Measurements from ENCODE around the gene NLGN1.

Gene NLGN1

GRCh38 chr3:173702561-173702960 lies 305.0 kb downstream of the NLGN1 start:
- H3K36me3 ChIP-seq (ENCODE audit: control insufficient read depth, insufficient read depth, low read length), result no peaks in the 10 kb centered on the region
- WGBS (ENCODE audit: insufficient coverage, insufficient read length), result no CpG with 5 or more reads among the region's 3 CpGs
- no peak for DNase-seq (ENCODE audit: low read depth, low spot score)
- no peaks in the 10 kb centered on the region; the same call in none of the 2 replicates for H3K4me1 ChIP-seq (ENCODE audit: control insufficient read depth, insufficient read depth, low read length)
- no peaks in the 10 kb centered on the region for H3K9me3 ChIP-seq (ENCODE audit: control insufficient read depth, insufficient read depth, low read length)
- H3K27me3 ChIP-seq (ENCODE audit: control insufficient read depth, insufficient read depth, low read length), result no peaks in the 10 kb centered on the region
- H3K27ac ChIP-seq (ENCODE audit: low read length), result no peak overlapping the region
- no peak overlapping the region for H3K4me3 ChIP-seq (ENCODE audit: low read length)

- Histone ChIP-seq H3K4me1 (ENCODE audit: control insufficient read depth, insufficient read depth, low read length) (no peaks in the 10 kb centered on the region; the same call in none of the 2 replicates), H3K27ac (ENCODE audit: low read length) (no peak overlapping the region), H3K9me3 (ENCODE audit: control insufficient read depth, insufficient read depth, low read length) (no peaks in the 10 kb centered on the region), H3K36me3 (ENCODE audit: control insufficient read depth, insufficient read depth, low read length) (no peaks in the 10 kb centered on the region), H3K27me3 (ENCODE audit: control insufficient read depth, insufficient read depth, low read length) (no peaks in the 10 kb centered on the region), H3K4me3 (ENCODE audit: low read length) (no peak overlapping the region)
- no peak for DNase-seq (ENCODE audit: low read depth, low spot score)
- no CpG with 5 or more reads among the region's 3 CpGs for WGBS (ENCODE audit: insufficient coverage, insufficient read length)
Measured at GRCh38 chr3:173703771-173704170, 306.2 kb downstream of the NLGN1 start.

GRCh38 chr3:173706630-173707029 lies 309.1 kb downstream of the NLGN1 start:
- H3K4me1 ChIP-seq (ENCODE audit: control insufficient read depth, insufficient read depth, low read length), result no peaks in the 10 kb centered on the region; the same call in 1 of the 2 replicates
- no peak overlapping the region for H3K27ac ChIP-seq (ENCODE audit: low read length)
- no peak for DNase-seq (ENCODE audit: low read depth, low spot score)
- no peaks in the 10 kb centered on the region for H3K36me3 ChIP-seq (ENCODE audit: control insufficient read depth, insufficient read depth, low read length)
- no peaks in the 10 kb centered on the region for H3K27me3 ChIP-seq (ENCODE audit: control insufficient read depth, insufficient read depth, low read length)
- no peaks in the 10 kb centered on the region for H3K9me3 ChIP-seq (ENCODE audit: control insufficient read depth, insufficient read depth, low read length)
- H3K4me3 ChIP-seq (ENCODE audit: low read length), result no peak overlapping the region
- WGBS (ENCODE audit: insufficient coverage, insufficient read length), result no CpG with 5 or more reads among the region's 9 CpGs

- H3K27ac ChIP-seq (ENCODE audit: low read length), result no peak overlapping the region
- no peak overlapping the region for H3K4me3 ChIP-seq (ENCODE audit: low read length)
- no peak for DNase-seq (ENCODE audit: low read depth, low spot score)
- H3K9me3 ChIP-seq (ENCODE audit: control insufficient read depth, insufficient read depth, low read length), result no peaks in the 10 kb centered on the region
- H3K4me1 ChIP-seq (ENCODE audit: control insufficient read depth, insufficient read depth, low read length), result no peaks in the 10 kb centered on the region; the same call in 1 of the 2 replicates
- no CpG with 5 or more reads among the region's 3 CpGs for WGBS (ENCODE audit: insufficient coverage, insufficient read length)
- no peaks in the 10 kb centered on the region for H3K36me3 ChIP-seq (ENCODE audit: control insufficient read depth, insufficient read depth, low read length)
- H3K27me3 ChIP-seq (ENCODE audit: control insufficient read depth, insufficient read depth, low read length), result no peaks in the 10 kb centered on the region
Measured at GRCh38 chr3:173708191-173708590, 310.6 kb downstream of the NLGN1 start.

GRCh38 chr3:173709026-173709425 lies 311.5 kb downstream of the NLGN1 start:
- Histone ChIP-seq H3K36me3 (ENCODE audit: control insufficient read depth, insufficient read depth, low read length) (no peaks in the 10 kb centered on the region), H3K4me1 (ENCODE audit: control insufficient read depth, insufficient read depth, low read length) (no peaks in the 10 kb centered on the region; the same call in 1 of the 2 replicates), H3K27me3 (ENCODE audit: control insufficient read depth, insufficient read depth, low read length) (no peaks in the 10 kb centered on the region), H3K27ac (ENCODE audit: low read length) (no peak overlapping the region), H3K9me3 (ENCODE audit: control insufficient read depth, insufficient read depth, low read length) (no peaks in the 10 kb centered on the region), H3K4me3 (ENCODE audit: low read length) (no peak overlapping the region)
- no peak for DNase-seq (ENCODE audit: low read depth, low spot score)
- WGBS (ENCODE audit: insufficient coverage, insufficient read length), result no CpG with 5 or more reads among the region's 4 CpGs

- no CpG with 5 or more reads among the region's 5 CpGs for WGBS (ENCODE audit: insufficient coverage, insufficient read length)
- no peak overlapping the region for H3K4me3 ChIP-seq (ENCODE audit: low read length)
- no peaks in the 10 kb centered on the region for H3K27me3 ChIP-seq (ENCODE audit: control insufficient read depth, insufficient read depth, low read length)
- no peaks in the 10 kb centered on the region; the same call in 1 of the 2 replicates for H3K4me1 ChIP-seq (ENCODE audit: control insufficient read depth, insufficient read depth, low read length)
- no peak for DNase-seq (ENCODE audit: low read depth, low spot score)
- no peak overlapping the region for H3K27ac ChIP-seq (ENCODE audit: low read length)
- H3K36me3 ChIP-seq (ENCODE audit: control insufficient read depth, insufficient read depth, low read length), result no peaks in the 10 kb centered on the region
- H3K9me3 ChIP-seq (ENCODE audit: control insufficient read depth, insufficient read depth, low read length), result no peaks in the 10 kb centered on the region
Measured at GRCh38 chr3:173711619-173712018, 314.1 kb downstream of the NLGN1 start.

- DNase-seq (ENCODE audit: low read depth, low spot score), result no peak
- H3K4me3 ChIP-seq (ENCODE audit: low read length), result no peak overlapping the region
- no peaks in the 10 kb centered on the region for H3K9me3 ChIP-seq (ENCODE audit: control insufficient read depth, insufficient read depth, low read length)
- WGBS (ENCODE audit: insufficient coverage, insufficient read length), result no CpG with 5 or more reads among the region's 3 CpGs
- no peaks in the 10 kb centered on the region for H3K36me3 ChIP-seq (ENCODE audit: control insufficient read depth, insufficient read depth, low read length)
- no peaks in the 10 kb centered on the region for H3K27me3 ChIP-seq (ENCODE audit: control insufficient read depth, insufficient read depth, low read length)
- no peak overlapping the region for H3K27ac ChIP-seq (ENCODE audit: low read length)
- no peaks in the 10 kb centered on the region for H3K4me1 ChIP-seq (ENCODE audit: control insufficient read depth, insufficient read depth, low read length)
Measured at GRCh38 chr3:173719585-173719984, 322.0 kb downstream of the NLGN1 start.

- Histone ChIP-seq H3K4me3 (ENCODE audit: low read length) (no peak overlapping the region), H3K4me1 (ENCODE audit: control insufficient read depth, insufficient read depth, low read length) (no peaks in the 10 kb centered on the region), H3K9me3 (ENCODE audit: control insufficient read depth, insufficient read depth, low read length) (no peaks in the 10 kb centered on the region), H3K27ac (ENCODE audit: low read length) (no peak overlapping the region), H3K27me3 (ENCODE audit: control insufficient read depth, insufficient read depth, low read length) (no peaks in the 10 kb centered on the region), H3K36me3 (ENCODE audit: control insufficient read depth, insufficient read depth, low read length) (no peaks in the 10 kb centered on the region)
- no CpG with 5 or more reads among the region's 3 CpGs for WGBS (ENCODE audit: insufficient coverage, insufficient read length)
- no peak for DNase-seq (ENCODE audit: low read depth, low spot score)
Measured at GRCh38 chr3:173725507-173725906, 328.0 kb downstream of the NLGN1 start.

DNA sequence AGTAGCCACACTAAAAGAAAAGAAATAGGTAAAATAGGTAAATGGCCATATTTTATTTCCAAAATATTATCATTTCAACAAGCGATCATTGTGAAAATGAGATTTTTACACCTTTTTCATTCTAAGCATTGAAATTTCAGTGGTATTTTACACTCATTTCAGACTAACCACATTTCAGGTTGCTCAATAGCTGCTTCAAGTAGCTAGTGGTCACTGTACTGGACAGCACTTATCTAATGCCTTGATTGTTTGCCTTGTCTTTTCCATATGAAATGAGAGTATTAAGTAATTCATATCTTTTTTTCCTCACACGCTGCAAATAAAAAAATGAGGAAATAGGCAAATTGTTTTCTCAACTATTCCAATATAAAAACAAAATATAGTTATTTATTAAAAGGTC lies 332.8 kb downstream of the NLGN1 start:
- Histone ChIP-seq H3K4me3 (ENCODE audit: low read length) (no peak overlapping the region), H3K9me3 (ENCODE audit: control insufficient read depth, insufficient read depth, low read length) (no peaks in the 10 kb centered on the region), H3K27ac (ENCODE audit: low read length) (no peak overlapping the region), H3K4me1 (ENCODE audit: control insufficient read depth, insufficient read depth, low read length) (no peaks in the 10 kb centered on the region), H3K36me3 (ENCODE audit: control insufficient read depth, insufficient read depth, low read length) (no peaks in the 10 kb centered on the region), H3K27me3 (ENCODE audit: control insufficient read depth, insufficient read depth, low read length) (no peaks in the 10 kb centered on the region)
- WGBS (ENCODE audit: insufficient coverage, insufficient read length), result no CpG with 5 or more reads among the region's 2 CpGs
- DNase-seq (ENCODE audit: low read depth, low spot score), result no peak

DNA sequence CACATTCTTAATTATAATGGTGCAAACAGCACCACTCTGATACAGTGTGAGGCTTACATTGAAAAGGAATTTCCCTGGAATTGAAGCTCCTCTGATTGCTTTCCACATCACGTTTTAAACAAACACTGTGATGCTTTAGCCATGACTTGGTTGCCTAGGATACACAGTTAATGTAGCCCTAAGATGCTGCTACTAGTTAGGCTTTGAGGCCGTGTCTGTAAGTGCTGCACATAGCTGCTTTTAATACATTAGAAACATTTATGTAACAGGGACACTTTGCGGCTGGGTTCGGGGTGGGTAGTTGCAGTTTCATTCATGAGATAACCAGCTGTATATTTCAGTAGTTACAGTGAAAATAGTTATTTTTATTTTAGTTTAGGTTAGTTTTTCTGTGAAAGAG lies 334.7 kb downstream of the NLGN1 start:
- DNase-seq (ENCODE audit: low read depth, low spot score), result no peak
- H3K27ac ChIP-seq (ENCODE audit: low read length), result no peak overlapping the region
- H3K27me3 ChIP-seq (ENCODE audit: control insufficient read depth, insufficient read depth, low read length), result no peaks in the 10 kb centered on the region
- H3K4me3 ChIP-seq (ENCODE audit: low read length), result no peak overlapping the region
- H3K4me1 ChIP-seq (ENCODE audit: control insufficient read depth, insufficient read depth, low read length), result no peaks in the 10 kb centered on the region
- no CpG with 5 or more reads among the region's 4 CpGs for WGBS (ENCODE audit: insufficient coverage, insufficient read length)
- H3K36me3 ChIP-seq (ENCODE audit: control insufficient read depth, insufficient read depth, low read length), result no peaks in the 10 kb centered on the region
- no peaks in the 10 kb centered on the region for H3K9me3 ChIP-seq (ENCODE audit: control insufficient read depth, insufficient read depth, low read length)

GRCh38 chr3:173733029-173733652 lies 335.6 kb downstream of the NLGN1 start:
- Histone ChIP-seq H3K27me3 (ENCODE audit: control insufficient read depth, insufficient read depth, low read length) (no peaks in the 10 kb centered on the region), H3K27ac (ENCODE audit: low read length) (no peak overlapping the region), H3K36me3 (ENCODE audit: control insufficient read depth, insufficient read depth, low read length) (no peaks in the 10 kb centered on the region), H3K4me3 (ENCODE audit: low read length) (no peak overlapping the region), H3K4me1 (ENCODE audit: control insufficient read depth, insufficient read depth, low read length) (no peaks in the 10 kb centered on the region), H3K9me3 (ENCODE audit: control insufficient read depth, insufficient read depth, low read length) (no peaks in the 10 kb centered on the region)
- no peak for DNase-seq (ENCODE audit: low read depth, low spot score)
- WGBS (ENCODE audit: insufficient coverage, insufficient read length), result no CpG with 5 or more reads among the region's 1 CpG
